ENCODE data around the gene ZHX3. TPM values are rescaled to one million over a fixed set of nuclear protein-coding genes. Genes with fewer than 3 reads are reported as not detected.
A peak's percentile ranks its signal among the peaks of the same experiment; 100 is the strongest.

The ZHX3 gene
- total and polyA plus RNA-seq, 2 of the 13 experiments (the other 11 are each of a cell fraction or from before 2014, with no cell fraction given), result 8.4 to 11.7 TPM

DNA sequence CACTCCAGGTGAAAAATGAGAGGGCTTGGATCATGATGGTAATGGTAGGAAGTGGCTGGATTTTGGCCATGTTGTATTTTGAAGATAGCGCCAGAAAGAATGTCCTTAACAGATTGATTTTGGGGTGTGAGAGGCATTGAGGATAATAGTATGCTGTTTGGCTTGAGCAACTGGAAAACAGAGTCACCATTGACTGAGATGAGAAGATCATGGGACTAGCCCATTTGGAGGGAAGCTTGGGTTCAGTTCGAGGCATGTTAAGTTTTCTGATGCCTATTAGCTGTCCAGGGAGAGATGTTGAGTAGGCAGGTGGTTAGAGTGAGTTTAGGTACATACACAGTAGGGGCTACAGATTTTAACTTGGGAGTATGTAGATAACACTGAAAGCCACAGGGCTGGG, 156.8 kb downstream of the ZHX3 start:
- 93% methylated on average over 2 of the region's 2 CpGs for WGBS (ENCODE audit: low lambda C conversion rate)
- peaks cover 13% of the 10 kb centered on the region; the same call in 1 of the 2 replicates for H3K4me1 ChIP-seq (ENCODE audit: insufficient read depth, low read length)
- BruUV-seq (replicated peaks), result TSS peak; percentile 33
- CTCF ChIA-PET (ENCODE audit: low intra/inter-chr PET ratio, low total read pairs), result no interaction called here
- ATAC-seq, result no peak
- no peak for FAIRE-seq
- no peak overlapping the region for H3K4me2 ChIP-seq (ENCODE audit: low read depth, low read length)
- peaks cover 55 to 73% of the 10 kb centered on the region in 2 experiments for H3K36me3 ChIP-seq (replicated peaks in 1 of 2; ENCODE audit: control insufficient read depth in 1 of 2, insufficient read depth in 2 of 2, low read length in 2 of 2)
- no peak overlapping the region for H3K27ac ChIP-seq (ENCODE audit: extremely low read length, insufficient read depth, low read length)
- H3K9me3 ChIP-seq (ENCODE audit: low read length), result no peaks in the 10 kb centered on the region
- intact Hi-C loops (cut with micrococcal nuclease; ENCODE audit: unreplicated experiment) (no loop called here), in situ Hi-C loops (cut with HindIII; ENCODE audit: extremely low pct_ligation_motif_present, low pct_unique_long_range_greater_than_20kb) (no loop called here)
- H3K27me3 ChIP-seq (ENCODE audit: control insufficient read depth in 1 of 2, insufficient read depth in 2 of 2, low read length in 2 of 2), result no peaks in the 10 kb centered on the region
- no peak overlapping the region for H3K4me3 ChIP-seq (replicated peaks in 1 of 3; ENCODE audit: insufficient read depth in 1 of 3, low read depth in 2 of 3, low read length in 3 of 3)
- DNase-seq (ENCODE audit: low spot score), result no peak
- H4K20me1 ChIP-seq (ENCODE audit: insufficient read depth, low read length), result peaks cover 25% of the 10 kb centered on the region; the same call in 1 of the 2 replicates
- H3K9ac ChIP-seq (ENCODE audit: insufficient read depth, low read depth, low read length), result no peak overlapping the region
- no peak overlapping the region for H2AFZ ChIP-seq (ENCODE audit: low read length)
- TF ChIP-seq ZFY (CRISPR knock-in tag; IDR thresholded peaks at IDR 0.05), result 0 out of 2 replicates have a peak, but pooled peaks have one; percentile 24
- TF ChIP-seq, protein P1, sequence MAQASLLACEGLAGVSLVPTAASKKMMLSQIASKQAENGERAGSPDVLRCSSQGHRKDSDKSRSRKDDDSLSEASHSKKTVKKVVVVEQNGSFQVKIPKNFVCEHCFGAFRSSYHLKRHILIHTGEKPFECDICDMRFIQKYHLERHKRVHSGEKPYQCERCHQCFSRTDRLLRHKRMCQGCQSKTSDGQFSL (CRISPR knock-in tag; IDR thresholded peaks at IDR 0.05), result no peak
- peaks cover 33% of the 10 kb centered on the region for H3K79me2 ChIP-seq (ENCODE audit: insufficient read depth, low read length)
- POLR2A ChIA-PET, result no interaction called here

DNA sequence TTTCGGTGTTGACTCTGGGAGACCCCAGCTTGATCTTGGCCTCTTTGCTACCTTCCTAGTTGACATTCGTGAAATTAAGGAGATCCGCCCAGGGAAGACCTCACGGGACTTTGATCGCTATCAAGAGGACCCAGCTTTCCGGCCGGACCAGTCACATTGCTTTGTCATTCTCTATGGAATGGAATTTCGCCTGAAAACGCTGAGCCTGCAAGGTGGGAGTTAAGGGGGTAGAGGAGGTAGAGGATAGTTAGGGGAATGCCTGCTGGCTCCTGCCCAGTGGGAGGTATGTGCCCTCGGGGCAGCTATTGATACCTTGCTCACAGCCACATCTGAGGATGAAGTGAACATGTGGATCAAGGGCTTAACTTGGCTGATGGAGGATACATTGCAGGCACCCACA, 158.0 kb downstream of the ZHX3 start:
- no peak overlapping the region for H3K4me2 ChIP-seq (ENCODE audit: low read depth, low read length)
- no peak overlapping the region for H3K4me3 ChIP-seq (replicated peaks in 1 of 3; ENCODE audit: insufficient read depth in 1 of 3, low read depth in 2 of 3, low read length in 3 of 3)
- H3K9ac ChIP-seq (ENCODE audit: insufficient read depth, low read depth, low read length), result no peak overlapping the region
- FAIRE-seq (no peak), DNase-seq (ENCODE audit: low spot score) (no peak), ATAC-seq (no peak)
- no peaks in the 10 kb centered on the region for H3K9me3 ChIP-seq (ENCODE audit: low read length)
- H3K27me3 ChIP-seq (ENCODE audit: control insufficient read depth in 1 of 2, insufficient read depth in 2 of 2, low read length in 2 of 2), result no peaks in the 10 kb centered on the region
- POLR2A ChIA-PET, result no interaction called here
- peaks cover 13% of the 10 kb centered on the region; the same call in 1 of the 2 replicates for H3K4me1 ChIP-seq (ENCODE audit: insufficient read depth, low read length)
- intact Hi-C loops (cut with micrococcal nuclease; ENCODE audit: unreplicated experiment), result no loop called here
- H2AFZ ChIP-seq (ENCODE audit: low read length), result no peak overlapping the region
- peaks cover 44% of the 10 kb centered on the region for H3K79me2 ChIP-seq (ENCODE audit: insufficient read depth, low read length)
- in situ Hi-C loops (cut with HindIII; ENCODE audit: extremely low pct_ligation_motif_present, low pct_unique_long_range_greater_than_20kb), result no loop called here
- peaks cover 45 to 73% of the 10 kb centered on the region in 2 experiments for H3K36me3 ChIP-seq (replicated peaks in 1 of 2; ENCODE audit: control insufficient read depth in 1 of 2, insufficient read depth in 2 of 2, low read length in 2 of 2)
- peaks cover 31% of the 10 kb centered on the region for H4K20me1 ChIP-seq (ENCODE audit: insufficient read depth, low read length)
- WGBS (ENCODE audit: low lambda C conversion rate), result 97% methylated on average over 10 of the region's 10 CpGs
- CTCF ChIA-PET (ENCODE audit: low intra/inter-chr PET ratio, low total read pairs), result no interaction called here
- no TSS peak for BruUV-seq (replicated peaks)
- no peak overlapping the region for H3K27ac ChIP-seq (ENCODE audit: extremely low read length, insufficient read depth, low read length)
- TF ChIP-seq, protein P2, sequence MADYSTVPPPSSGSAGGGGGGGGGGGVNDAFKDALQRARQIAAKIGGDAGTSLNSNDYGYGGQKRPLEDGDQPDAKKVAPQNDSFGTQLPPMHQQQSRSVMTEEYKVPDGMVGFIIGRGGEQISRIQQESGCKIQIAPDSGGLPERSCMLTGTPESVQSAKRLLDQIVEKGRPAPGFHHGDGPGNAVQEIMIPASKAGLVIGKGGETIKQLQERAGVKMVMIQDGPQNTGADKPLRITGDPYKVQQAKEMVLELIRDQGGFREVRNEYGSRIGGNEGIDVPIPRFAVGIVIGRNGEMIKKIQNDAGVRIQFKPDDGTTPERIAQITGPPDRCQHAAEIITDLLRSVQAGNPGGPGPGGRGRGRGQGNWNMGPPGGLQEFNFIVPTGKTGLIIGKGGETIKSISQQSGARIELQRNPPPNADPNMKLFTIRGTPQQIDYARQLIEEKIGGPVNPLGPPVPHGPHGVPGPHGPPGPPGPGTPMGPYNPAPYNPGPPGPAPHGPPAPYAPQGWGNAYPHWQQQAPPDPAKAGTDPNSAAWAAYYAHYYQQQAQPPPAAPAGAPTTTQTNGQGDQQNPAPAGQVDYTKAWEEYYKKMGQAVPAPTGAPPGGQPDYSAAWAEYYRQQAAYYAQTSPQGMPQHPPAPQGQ (CRISPR knock-in tag; IDR thresholded peaks at IDR 0.05; ENCODE audit: borderline replicate concordance), result no peak
- no peak for TF ChIP-seq BRCA1 (CRISPR knock-in tag; IDR thresholded peaks at IDR 0.05)
- TF ChIP-seq ZKSCAN8 (CRISPR knock-in tag; IDR thresholded peaks at IDR 0.05; ENCODE audit: borderline replicate concordance), result no peak
- TF ChIP-seq, protein P3, sequence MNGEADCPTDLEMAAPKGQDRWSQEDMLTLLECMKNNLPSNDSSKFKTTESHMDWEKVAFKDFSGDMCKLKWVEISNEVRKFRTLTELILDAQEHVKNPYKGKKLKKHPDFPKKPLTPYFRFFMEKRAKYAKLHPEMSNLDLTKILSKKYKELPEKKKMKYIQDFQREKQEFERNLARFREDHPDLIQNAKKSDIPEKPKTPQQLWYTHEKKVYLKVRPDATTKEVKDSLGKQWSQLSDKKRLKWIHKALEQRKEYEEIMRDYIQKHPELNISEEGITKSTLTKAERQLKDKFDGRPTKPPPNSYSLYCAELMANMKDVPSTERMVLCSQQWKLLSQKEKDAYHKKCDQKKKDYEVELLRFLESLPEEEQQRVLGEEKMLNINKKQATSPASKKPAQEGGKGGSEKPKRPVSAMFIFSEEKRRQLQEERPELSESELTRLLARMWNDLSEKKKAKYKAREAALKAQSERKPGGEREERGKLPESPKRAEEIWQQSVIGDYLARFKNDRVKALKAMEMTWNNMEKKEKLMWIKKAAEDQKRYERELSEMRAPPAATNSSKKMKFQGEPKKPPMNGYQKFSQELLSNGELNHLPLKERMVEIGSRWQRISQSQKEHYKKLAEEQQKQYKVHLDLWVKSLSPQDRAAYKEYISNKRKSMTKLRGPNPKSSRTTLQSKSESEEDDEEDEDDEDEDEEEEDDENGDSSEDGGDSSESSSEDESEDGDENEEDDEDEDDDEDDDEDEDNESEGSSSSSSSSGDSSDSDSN (CRISPR knock-in tag; IDR thresholded peaks at IDR 0.05), result no peak
- TF ChIP-seq PHF8 (CRISPR knock-in tag; IDR thresholded peaks at IDR 0.05), result no peak
- TF ChIP-seq HOXA9 (CRISPR knock-in tag; IDR thresholded peaks at IDR 0.05; ENCODE audit: borderline replicate concordance), result no peak
